ENCODE results near the gene TRDN. TPM values are rescaled to one million over a fixed set of nuclear protein-coding genes. Genes with fewer than 3 reads are reported as not detected.
A peak's percentile ranks its signal among the peaks of the same experiment; 100 is the strongest.
"Not testable (repeated sequence)": the region's sequence is repeated elsewhere in the genome, so short reads cannot be mapped to it uniquely, and the experiment has no call there.

The TRDN gene
- total and polyA plus RNA-seq, 4 experiments from 2014 or later, result not detected

- H3K4me1 Mint-ChIP-seq, result no peaks in the 10 kb centered on the region
- H3K27ac Mint-ChIP-seq, result no peak overlapping the region
- Histone ChIP-seq H3K9me3 (ENCODE audit: control insufficient read depth in 1 of 2, low read length in 2 of 2) (no peaks in the 10 kb centered on the region), H3K36me3 (ENCODE audit: insufficient read depth, low read length) (no peaks in the 10 kb centered on the region), H3K4me1 (ENCODE audit: insufficient read depth, low read length) (no peaks in the 10 kb centered on the region), H3K27me3 (ENCODE audit: insufficient read depth, low read length) (no peaks in the 10 kb centered on the region), H3K4me3 (ENCODE audit: low read length in 2 of 2) (no peak overlapping the region), H3K27ac (ENCODE audit: low read depth, low read length) (no peak overlapping the region)
- H3K4me3 Mint-ChIP-seq, result no peak overlapping the region
- intact Hi-C loops (cut with micrococcal nuclease), result no loop called here
- H3K27me3 Mint-ChIP-seq, result no peaks in the 10 kb centered on the region
- no peaks in the 10 kb centered on the region for H3K36me3 Mint-ChIP-seq
- CTCF ChIA-PET (ENCODE audit: partially characterized antibody), result no interaction called here
- POLR2A ChIA-PET (ENCODE audit: partially characterized antibody), result no interaction called here
- H3K9me3 Mint-ChIP-seq, result peaks cover 0 to 3% (median 0%) of the 10 kb centered on the region in 8 donors
- no peak for DNase-seq
Observed at GRCh38 chr6:123456836-123457235, 179.9 kb downstream of the TRDN start.

GRCh38 chr6:123454448-123454847, 182.3 kb downstream of the TRDN start:
- Histone ChIP-seq H3K4me1 (ENCODE audit: insufficient read depth, low read length) (no peaks in the 10 kb centered on the region), H3K36me3 (ENCODE audit: insufficient read depth, low read length) (no peaks in the 10 kb centered on the region), H3K27ac (ENCODE audit: low read depth, low read length) (no peak overlapping the region), H3K9me3 (ENCODE audit: control insufficient read depth in 1 of 2, low read length in 2 of 2) (no peaks in the 10 kb centered on the region), H3K4me3 (ENCODE audit: low read length in 2 of 2) (no peak overlapping the region), H3K27me3 (ENCODE audit: insufficient read depth, low read length) (no peaks in the 10 kb centered on the region)
- Mint-ChIP-seq H3K27me3 (no peaks in the 10 kb centered on the region), H3K27ac (no peak overlapping the region), H3K9me3 (peaks cover 0 to 8% (median 0%) of the 10 kb centered on the region in 8 donors), H3K4me3 (no peak overlapping the region), H3K4me1 (no peaks in the 10 kb centered on the region), H3K36me3 (no peaks in the 10 kb centered on the region)
- ChIA-PET CTCF (ENCODE audit: partially characterized antibody) (no interaction called here), POLR2A (ENCODE audit: partially characterized antibody) (no interaction called here)
- intact Hi-C loops (cut with micrococcal nuclease), result no loop called here
- no peak for DNase-seq

GRCh38 chr6:123453071-123453470, 183.7 kb downstream of the TRDN start:
- H3K9me3 ChIP-seq (ENCODE audit: control insufficient read depth in 1 of 2, low read length in 2 of 2); H3K27ac Mint-ChIP-seq; H3K27me3 Mint-ChIP-seq; H3K4me1 ChIP-seq (ENCODE audit: insufficient read depth, low read length); POLR2A ChIA-PET (ENCODE audit: partially characterized antibody); H3K36me3 Mint-ChIP-seq; H3K4me3 Mint-ChIP-seq; H3K4me1 Mint-ChIP-seq; H3K27me3 ChIP-seq (ENCODE audit: insufficient read depth, low read length); CTCF ChIA-PET (ENCODE audit: partially characterized antibody); H3K36me3 ChIP-seq (ENCODE audit: insufficient read depth, low read length); DNase-seq; H3K27ac ChIP-seq (ENCODE audit: low read depth, low read length); H3K4me3 ChIP-seq (ENCODE audit: low read length in 2 of 2); intact Hi-C loops (cut with micrococcal nuclease): not testable (repeated sequence)
- peaks cover 0 to 13% (median 2%) of the 10 kb centered on the region in 8 donors for H3K9me3 Mint-ChIP-seq

- Mint-ChIP-seq H3K4me1 (no peaks in the 10 kb centered on the region), H3K27me3 (no peaks in the 10 kb centered on the region), H3K36me3 (no peaks in the 10 kb centered on the region), H3K27ac (no peak overlapping the region), H3K9me3 (peaks cover 0 to 9% (median 4%) of the 10 kb centered on the region in 8 donors), H3K4me3 (no peak overlapping the region)
- H3K27me3 ChIP-seq (ENCODE audit: insufficient read depth, low read length), result no peaks in the 10 kb centered on the region
- H3K9me3 ChIP-seq (ENCODE audit: control insufficient read depth in 1 of 2, low read length in 2 of 2), result no peaks in the 10 kb centered on the region
- H3K36me3 ChIP-seq (ENCODE audit: insufficient read depth, low read length), result no peaks in the 10 kb centered on the region
- ChIA-PET POLR2A (ENCODE audit: partially characterized antibody) (no interaction called here), CTCF (ENCODE audit: partially characterized antibody) (interaction anchor here (1.2 kb wide), 1 partner anchor 14 kb away, joined by 3 read pairs; no protein-coding TSS in a partner anchor)
- intact Hi-C loops (cut with micrococcal nuclease), result no loop called here
- no peaks in the 10 kb centered on the region for H3K4me1 ChIP-seq (ENCODE audit: insufficient read depth, low read length)
- H3K4me3 ChIP-seq (ENCODE audit: low read length in 2 of 2), result no peak overlapping the region
- DNase-seq, result peak in 1 of 5 donors; percentile 19
- H3K27ac ChIP-seq (ENCODE audit: low read depth, low read length), result no peak overlapping the region
Observed at GRCh38 chr6:123448306-123448884, 188.4 kb downstream of the TRDN start.

GRCh38 chr6:123447315-123447937, 189.3 kb downstream of the TRDN start:
- DNase-seq, result peak in 1 of 5 donors; percentile 23
- intact Hi-C loops (cut with micrococcal nuclease), result no loop called here
- POLR2A ChIA-PET (ENCODE audit: partially characterized antibody), result no interaction called here
- Histone ChIP-seq H3K4me3 (ENCODE audit: low read length in 2 of 2) (no peak overlapping the region), H3K4me1 (ENCODE audit: insufficient read depth, low read length) (no peaks in the 10 kb centered on the region), H3K27ac (ENCODE audit: low read depth, low read length) (no peak overlapping the region), H3K36me3 (ENCODE audit: insufficient read depth, low read length) (no peaks in the 10 kb centered on the region), H3K9me3 (ENCODE audit: control insufficient read depth in 1 of 2, low read length in 2 of 2) (no peaks in the 10 kb centered on the region), H3K27me3 (ENCODE audit: insufficient read depth, low read length) (no peaks in the 10 kb centered on the region)
- no peaks in the 10 kb centered on the region for H3K4me1 Mint-ChIP-seq
- no peak overlapping the region for H3K4me3 Mint-ChIP-seq
- H3K27ac Mint-ChIP-seq, result no peak overlapping the region
- H3K27me3 Mint-ChIP-seq, result no peaks in the 10 kb centered on the region
- H3K9me3 Mint-ChIP-seq, result peaks cover 0 to 13% (median 5%) of the 10 kb centered on the region in 8 donors
- no peaks in the 10 kb centered on the region for H3K36me3 Mint-ChIP-seq
- CTCF ChIA-PET (ENCODE audit: partially characterized antibody), result no interaction called here

- H3K27ac ChIP-seq (ENCODE audit: low read depth, low read length), result no peak overlapping the region
- H3K27me3 ChIP-seq (ENCODE audit: insufficient read depth, low read length), result no peaks in the 10 kb centered on the region
- no peak overlapping the region for H3K4me3 ChIP-seq (ENCODE audit: low read length in 2 of 2)
- ChIA-PET POLR2A (ENCODE audit: partially characterized antibody) (no interaction called here), CTCF (ENCODE audit: partially characterized antibody) (no interaction called here)
- H3K27ac Mint-ChIP-seq, result no peak overlapping the region
- H3K4me3 Mint-ChIP-seq, result no peak overlapping the region
- no peaks in the 10 kb centered on the region for H3K9me3 ChIP-seq (ENCODE audit: control insufficient read depth in 1 of 2, low read length in 2 of 2)
- no peaks in the 10 kb centered on the region for H3K4me1 ChIP-seq (ENCODE audit: insufficient read depth, low read length)
- no peaks in the 10 kb centered on the region for H3K27me3 Mint-ChIP-seq
- no peaks in the 10 kb centered on the region for H3K36me3 ChIP-seq (ENCODE audit: insufficient read depth, low read length)
- intact Hi-C loops (cut with micrococcal nuclease), result no loop called here
- no peaks in the 10 kb centered on the region for H3K36me3 Mint-ChIP-seq
- DNase-seq, result no peak
- no peaks in the 10 kb centered on the region for H3K4me1 Mint-ChIP-seq
- peaks cover 0 to 3% (median 1%) of the 10 kb centered on the region in 8 donors for H3K9me3 Mint-ChIP-seq
Observed at GRCh38 chr6:123439371-123439770, 197.4 kb downstream of the TRDN start.

- intact Hi-C loops (cut with micrococcal nuclease), result no loop called here
- Histone ChIP-seq H3K27me3 (ENCODE audit: insufficient read depth, low read length) (no peaks in the 10 kb centered on the region), H3K9me3 (ENCODE audit: control insufficient read depth in 1 of 2, low read length in 2 of 2) (no peaks in the 10 kb centered on the region), H3K4me1 (ENCODE audit: insufficient read depth, low read length) (no peaks in the 10 kb centered on the region), H3K27ac (ENCODE audit: low read depth, low read length) (no peak overlapping the region), H3K36me3 (ENCODE audit: insufficient read depth, low read length) (no peaks in the 10 kb centered on the region), H3K4me3 (ENCODE audit: low read length in 2 of 2) (no peak overlapping the region)
- DNase-seq, result no peak
- ChIA-PET POLR2A (ENCODE audit: partially characterized antibody) (no interaction called here), CTCF (ENCODE audit: partially characterized antibody) (no interaction called here)
- H3K4me3 Mint-ChIP-seq, result no peak overlapping the region
- peaks cover 0 to 6% (median 0%) of the 10 kb centered on the region in 8 donors for H3K9me3 Mint-ChIP-seq
- no peaks in the 10 kb centered on the region for H3K27me3 Mint-ChIP-seq
- H3K36me3 Mint-ChIP-seq, result no peaks in the 10 kb centered on the region
- peaks cover 0 to 1% (median 0%) of the 10 kb centered on the region in 4 donors for H3K4me1 Mint-ChIP-seq
- no peak overlapping the region for H3K27ac Mint-ChIP-seq
Observed at GRCh38 chr6:123434186-123434585, 202.6 kb downstream of the TRDN start.

Measured in CD4-positive, alpha-beta memory T cell (primary cell).